ENCODE measurements around the gene GPSM1.

DNA sequence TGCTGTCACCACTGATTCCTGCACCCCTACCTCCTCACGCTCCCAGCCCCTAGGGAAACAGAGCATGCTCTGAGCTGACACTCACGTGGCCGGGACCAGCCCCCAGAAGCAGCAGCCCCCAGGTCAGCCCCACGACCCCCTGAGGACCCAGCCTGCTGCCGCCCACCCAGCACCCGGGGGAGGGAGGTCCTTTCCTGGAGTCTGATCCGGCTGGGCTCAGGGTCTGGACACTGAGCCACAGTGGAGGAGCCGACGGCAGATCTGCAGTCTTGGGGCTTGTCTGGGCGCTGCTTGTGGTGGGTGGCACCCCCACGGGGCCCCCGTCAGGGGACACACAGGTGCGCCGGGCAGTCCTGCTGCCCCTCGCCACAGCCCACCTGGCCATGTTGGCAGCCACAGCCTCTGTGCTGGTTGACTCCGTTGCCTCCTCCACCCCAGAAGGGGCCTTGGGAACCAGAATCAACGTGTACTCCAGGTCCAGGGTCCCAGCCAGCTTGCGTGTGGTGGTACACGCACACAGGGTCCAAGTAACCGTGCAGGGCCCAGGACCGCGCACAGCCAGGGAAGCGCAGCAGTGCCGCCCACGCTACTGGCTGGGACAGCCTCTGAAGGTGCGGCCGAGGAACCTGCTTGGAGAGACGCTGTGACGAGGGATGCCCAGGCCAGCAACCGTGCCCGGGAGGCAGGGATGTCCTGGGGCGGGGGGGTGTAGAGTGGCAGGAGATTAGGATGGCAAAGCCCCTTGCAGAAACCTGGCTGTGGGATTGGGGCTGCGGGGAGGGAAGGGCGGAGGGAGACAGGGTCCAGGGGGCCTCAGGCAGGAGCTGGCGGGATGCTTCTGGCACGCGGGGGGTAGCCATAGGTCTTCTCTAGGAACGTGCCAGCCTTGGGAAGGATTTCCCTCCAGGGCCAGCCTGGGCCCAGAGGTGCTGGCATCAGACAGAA lies 32.7 kb downstream of the GPSM1 start:
- no peak for TF ChIP-seq POLR2A (IDR thresholded peaks at IDR 0.05)
- TF ChIP-seq, protein P1, sequence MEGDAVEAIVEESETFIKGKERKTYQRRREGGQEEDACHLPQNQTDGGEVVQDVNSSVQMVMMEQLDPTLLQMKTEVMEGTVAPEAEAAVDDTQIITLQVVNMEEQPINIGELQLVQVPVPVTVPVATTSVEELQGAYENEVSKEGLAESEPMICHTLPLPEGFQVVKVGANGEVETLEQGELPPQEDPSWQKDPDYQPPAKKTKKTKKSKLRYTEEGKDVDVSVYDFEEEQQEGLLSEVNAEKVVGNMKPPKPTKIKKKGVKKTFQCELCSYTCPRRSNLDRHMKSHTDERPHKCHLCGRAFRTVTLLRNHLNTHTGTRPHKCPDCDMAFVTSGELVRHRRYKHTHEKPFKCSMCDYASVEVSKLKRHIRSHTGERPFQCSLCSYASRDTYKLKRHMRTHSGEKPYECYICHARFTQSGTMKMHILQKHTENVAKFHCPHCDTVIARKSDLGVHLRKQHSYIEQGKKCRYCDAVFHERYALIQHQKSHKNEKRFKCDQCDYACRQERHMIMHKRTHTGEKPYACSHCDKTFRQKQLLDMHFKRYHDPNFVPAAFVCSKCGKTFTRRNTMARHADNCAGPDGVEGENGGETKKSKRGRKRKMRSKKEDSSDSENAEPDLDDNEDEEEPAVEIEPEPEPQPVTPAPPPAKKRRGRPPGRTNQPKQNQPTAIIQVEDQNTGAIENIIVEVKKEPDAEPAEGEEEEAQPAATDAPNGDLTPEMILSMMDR (IDR thresholded peaks at IDR 0.05) = no peak
